ENCODE data around the gene RARRES2.

Gene RARRES2

GRCh38 chr7:150330211-150330885 is 11.1 kb downstream of the RARRES2 start:
- no peak for DNase-seq (ENCODE audit: low spot score)
- Histone ChIP-seq H3K4me3 (no peak overlapping the region), H3K27ac (no peak overlapping the region)
- TF ChIP-seq, protein P1, sequence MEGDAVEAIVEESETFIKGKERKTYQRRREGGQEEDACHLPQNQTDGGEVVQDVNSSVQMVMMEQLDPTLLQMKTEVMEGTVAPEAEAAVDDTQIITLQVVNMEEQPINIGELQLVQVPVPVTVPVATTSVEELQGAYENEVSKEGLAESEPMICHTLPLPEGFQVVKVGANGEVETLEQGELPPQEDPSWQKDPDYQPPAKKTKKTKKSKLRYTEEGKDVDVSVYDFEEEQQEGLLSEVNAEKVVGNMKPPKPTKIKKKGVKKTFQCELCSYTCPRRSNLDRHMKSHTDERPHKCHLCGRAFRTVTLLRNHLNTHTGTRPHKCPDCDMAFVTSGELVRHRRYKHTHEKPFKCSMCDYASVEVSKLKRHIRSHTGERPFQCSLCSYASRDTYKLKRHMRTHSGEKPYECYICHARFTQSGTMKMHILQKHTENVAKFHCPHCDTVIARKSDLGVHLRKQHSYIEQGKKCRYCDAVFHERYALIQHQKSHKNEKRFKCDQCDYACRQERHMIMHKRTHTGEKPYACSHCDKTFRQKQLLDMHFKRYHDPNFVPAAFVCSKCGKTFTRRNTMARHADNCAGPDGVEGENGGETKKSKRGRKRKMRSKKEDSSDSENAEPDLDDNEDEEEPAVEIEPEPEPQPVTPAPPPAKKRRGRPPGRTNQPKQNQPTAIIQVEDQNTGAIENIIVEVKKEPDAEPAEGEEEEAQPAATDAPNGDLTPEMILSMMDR (IDR thresholded peaks at IDR 0.05): no peak

DNA sequence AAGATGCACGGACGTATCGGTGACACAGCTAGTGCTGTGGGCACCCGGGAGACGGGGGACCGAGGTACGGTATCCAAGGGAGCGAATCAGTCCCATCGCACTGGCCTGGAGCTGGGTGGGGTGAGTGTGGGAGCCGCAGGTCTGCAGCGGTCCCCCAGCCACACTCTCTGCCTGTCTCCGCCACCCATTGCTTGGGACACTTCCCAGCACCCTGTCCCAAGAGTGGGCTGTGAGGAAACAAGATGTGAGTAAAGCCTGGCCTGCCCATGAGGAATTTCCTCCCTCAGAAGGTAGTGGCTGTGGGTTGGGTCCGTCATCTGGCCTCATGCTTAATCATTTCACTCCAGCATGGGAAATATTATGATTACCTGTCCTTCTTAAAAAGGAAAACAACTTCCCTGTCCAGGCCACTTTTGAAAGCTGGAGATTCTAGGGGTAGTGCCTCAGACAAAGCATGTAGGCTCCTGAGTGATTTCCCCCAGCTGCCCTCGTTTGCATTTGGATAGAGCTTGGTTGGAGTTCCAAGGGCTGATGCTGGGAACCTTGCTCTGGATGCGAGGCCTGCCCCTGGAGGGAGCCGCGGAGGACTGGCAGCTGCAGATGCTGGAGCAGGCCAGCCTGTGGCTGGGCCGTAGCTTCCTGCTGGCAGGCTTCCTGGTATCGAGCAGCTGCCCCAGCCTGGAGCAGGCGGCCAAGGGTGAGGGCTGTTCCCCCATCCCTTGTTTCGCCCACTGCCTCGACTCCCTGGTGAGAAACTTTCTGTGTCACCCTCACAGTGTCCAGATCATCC is 11.9 kb downstream of the RARRES2 start:
- TF ChIP-seq, protein P1 (IDR thresholded peaks at IDR 0.05): no peak
- no peak overlapping the region for H3K27ac ChIP-seq
- H3K4me3 ChIP-seq: no peak overlapping the region
- DNase-seq (ENCODE audit: low spot score): no peak

DNA sequence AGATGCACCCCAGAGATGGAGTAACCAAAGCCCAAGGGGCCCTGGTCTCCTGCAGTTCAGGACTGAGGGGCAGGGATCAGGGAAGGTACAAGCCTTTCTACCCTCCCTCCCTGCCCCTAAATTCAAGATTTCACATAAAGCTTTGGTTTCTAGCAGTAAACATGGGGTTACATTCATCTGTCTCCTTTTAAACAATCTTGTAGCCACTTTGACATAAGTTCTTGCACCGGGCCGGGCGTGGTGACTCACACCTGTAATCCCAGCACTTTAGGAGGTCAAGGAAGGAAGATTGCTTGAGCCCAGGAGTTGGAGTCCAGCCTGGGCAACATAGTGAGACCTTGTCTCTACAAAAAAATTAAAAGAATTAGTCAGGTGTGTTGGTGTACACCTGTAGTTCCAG is 14.1 kb downstream of the RARRES2 start:
- TF ChIP-seq, protein P1 (IDR thresholded peaks at IDR 0.05): no peak
- no peak for DNase-seq (ENCODE audit: low spot score)
- H3K4me3 ChIP-seq: no peak overlapping the region
- H3K27ac ChIP-seq: no peak overlapping the region

- H3K27ac ChIP-seq: no peak overlapping the region
- H3K4me3 ChIP-seq: no peak overlapping the region
- TF ChIP-seq, protein P1 (IDR thresholded peaks at IDR 0.05): no peak
- DNase-seq (ENCODE audit: low spot score): no peak
These were observed 14.7 kb downstream of the RARRES2 start for GRCh38 chr7:150326657-150327268.

- DNase-seq (ENCODE audit: low spot score): no peak
- no peak overlapping the region for H3K27ac ChIP-seq
- no peak overlapping the region for H3K4me3 ChIP-seq
- TF ChIP-seq, protein P1 (IDR thresholded peaks at IDR 0.05): no peak
These were observed 15.5 kb downstream of the RARRES2 start for GRCh38 chr7:150325901-150326300.

DNA sequence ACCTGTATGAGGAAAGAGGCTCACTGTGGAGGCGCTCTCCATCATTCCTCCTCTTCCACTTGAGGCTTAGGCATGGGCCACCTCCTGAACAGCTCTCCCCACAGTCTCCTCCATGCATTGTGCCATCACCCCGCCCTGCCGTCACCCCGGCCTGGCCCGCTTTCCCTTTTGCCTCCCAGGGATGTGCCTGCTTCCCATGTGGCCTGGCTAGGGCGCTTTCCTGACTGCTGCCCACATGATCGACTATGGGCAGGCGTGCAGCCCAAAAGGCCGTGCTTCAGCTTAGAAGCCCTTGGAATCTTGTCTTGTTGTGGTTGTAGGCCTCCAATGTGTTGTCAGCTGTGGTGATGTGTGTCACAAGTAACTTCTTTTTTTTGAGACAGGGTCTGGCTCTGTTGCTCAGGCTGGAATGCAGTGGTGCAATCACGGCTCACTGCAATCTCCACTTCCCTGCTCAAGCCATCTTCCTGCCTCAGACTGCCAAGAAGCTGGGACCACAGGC is 16.3 kb downstream of the RARRES2 start:
- peak; percentile 64 for DNase-seq (ENCODE audit: low spot score)
- Histone ChIP-seq H3K27ac (no peak overlapping the region), H3K4me3 (no peak overlapping the region)
- TF ChIP-seq, protein P1 (IDR thresholded peaks at IDR 0.05): no peak

Measured in coronary artery (tissue), 2 donors.